Stimulated activated CD8-positive, alpha-beta memory T cell treated with anti-CD3 and anti-CD28 coated beads, Interleukin-15, amount 100 ng/mL, for 1 hour (primary cell): ENCODE measurements around the gene OGFOD3.
"Not testable (repeated sequence)": the region's sequence is repeated elsewhere in the genome, so short reads cannot be mapped to it uniquely, and the experiment has no call there.

Experiments
- DNase-seq: peaks from one replicate; pipeline ENCODE4 v3.0.0-alpha.2; 2020; ENCODE audit warnings: low read depth

Gene OGFOD3

DNA sequence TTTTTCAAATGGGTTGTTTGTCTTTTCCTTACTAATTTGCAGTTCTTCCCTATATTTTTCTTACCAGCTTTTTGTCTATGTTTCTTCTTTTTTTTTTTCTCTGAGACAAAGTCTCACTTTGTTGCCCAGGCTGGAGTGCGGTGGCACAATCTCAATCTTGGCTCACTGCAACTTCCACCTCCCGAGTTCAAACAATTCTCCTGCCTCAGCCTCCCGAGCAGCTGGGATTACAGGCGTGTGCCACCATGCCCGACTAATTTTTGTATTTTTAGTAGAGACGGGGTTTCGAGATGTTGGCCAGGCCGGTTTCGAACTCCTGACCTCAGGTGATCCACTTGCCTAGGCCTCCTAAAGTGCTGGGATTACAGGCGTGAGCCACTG, 45.3 kb downstream of the OGFOD3 start:
- not testable (repeated sequence) for DNase-seq

DNA sequence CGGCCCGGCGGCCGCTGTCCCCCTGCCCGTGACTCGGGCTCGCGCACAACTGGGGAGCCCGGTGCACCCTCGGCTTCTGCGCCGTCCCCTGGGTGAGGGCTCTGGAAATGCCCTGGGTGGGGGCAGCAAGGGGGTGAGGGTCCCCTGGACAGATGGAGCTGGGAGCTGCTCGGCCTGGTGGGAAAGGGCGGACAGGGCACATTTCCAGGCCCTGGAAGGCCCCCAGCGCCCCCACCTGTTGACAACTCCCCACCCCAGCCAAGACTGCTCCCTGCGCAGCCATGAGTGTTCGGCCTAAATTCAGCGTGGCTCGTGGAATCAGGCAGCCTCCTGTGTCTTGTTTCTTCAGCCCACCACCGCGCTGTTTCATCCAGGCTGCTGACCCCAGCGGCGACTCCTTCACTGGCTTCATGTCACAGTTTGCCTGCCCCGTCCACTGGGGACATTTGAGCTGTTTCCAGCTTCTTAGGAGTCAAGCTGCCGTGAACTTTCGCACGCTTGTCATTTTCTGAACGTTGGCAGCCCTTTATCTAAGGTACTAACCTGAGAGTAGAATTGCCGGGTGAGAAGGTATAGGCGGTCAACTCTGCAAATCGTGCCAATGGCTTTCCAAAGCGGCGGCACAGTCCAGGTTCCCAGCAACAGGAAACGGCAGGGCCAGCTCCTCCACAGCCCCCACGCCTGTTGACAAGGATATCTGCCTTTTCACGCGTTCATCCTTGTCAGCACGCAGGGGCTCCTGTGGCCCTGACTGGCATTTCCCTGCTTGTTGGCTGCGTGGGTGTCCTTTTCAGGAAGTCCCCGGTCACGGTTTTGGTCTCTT, 45.9 kb downstream of the OGFOD3 start:
- no peak for DNase-seq

DNA sequence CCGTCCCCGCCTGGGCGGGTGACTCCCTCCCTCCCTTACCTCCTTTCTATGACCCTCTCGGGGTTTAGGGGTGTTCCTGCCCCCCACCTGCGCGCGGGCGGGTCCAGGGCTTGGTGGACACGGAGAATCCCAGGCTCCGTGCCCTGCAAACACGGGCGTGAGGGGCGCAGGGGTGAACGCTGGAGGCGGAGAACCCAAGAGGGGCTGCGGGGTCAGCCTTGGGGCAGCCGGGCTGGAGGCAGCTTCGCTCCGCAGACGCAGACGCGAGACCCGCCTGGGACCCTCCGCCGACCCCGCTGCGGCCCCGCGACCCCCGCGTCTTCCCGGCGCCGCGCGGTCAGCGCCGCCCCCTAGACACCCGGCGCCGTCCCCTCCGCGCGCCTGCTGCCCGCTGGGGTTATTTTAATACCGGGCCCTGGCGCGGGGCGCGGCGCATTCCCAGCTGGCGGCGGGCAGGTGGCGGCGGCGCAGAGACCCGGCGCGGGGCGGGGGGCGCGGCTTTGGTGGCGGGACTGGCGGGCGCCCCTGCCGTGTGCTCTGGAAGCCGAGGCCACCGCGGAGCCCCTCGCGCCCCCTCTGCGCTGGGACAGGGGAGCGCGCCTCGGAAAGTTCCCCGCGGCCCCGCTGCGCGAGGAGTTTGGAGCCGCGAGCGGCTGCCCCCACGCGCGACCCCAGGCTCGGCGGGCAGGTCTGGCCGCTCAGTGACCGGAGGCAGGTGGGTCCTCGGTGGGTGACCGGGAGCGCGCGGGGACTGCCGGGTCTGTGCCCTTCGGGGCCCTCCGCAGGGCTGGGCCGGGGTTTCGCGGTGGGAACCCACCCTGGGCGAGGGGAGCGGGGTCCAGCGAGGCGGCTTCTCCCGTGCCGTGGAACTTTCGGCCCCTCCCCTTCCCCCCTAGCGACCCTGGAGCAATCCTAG, 46.8 kb downstream of the OGFOD3 start, which contains the start of gene UTS2R:
UTS2R (plus strand) TSS at position 433 of the 916 bp plus-strand sequence. CDS start 2,560 bp downstream, outside the sequence.
- DNase-seq: no peak

DNA sequence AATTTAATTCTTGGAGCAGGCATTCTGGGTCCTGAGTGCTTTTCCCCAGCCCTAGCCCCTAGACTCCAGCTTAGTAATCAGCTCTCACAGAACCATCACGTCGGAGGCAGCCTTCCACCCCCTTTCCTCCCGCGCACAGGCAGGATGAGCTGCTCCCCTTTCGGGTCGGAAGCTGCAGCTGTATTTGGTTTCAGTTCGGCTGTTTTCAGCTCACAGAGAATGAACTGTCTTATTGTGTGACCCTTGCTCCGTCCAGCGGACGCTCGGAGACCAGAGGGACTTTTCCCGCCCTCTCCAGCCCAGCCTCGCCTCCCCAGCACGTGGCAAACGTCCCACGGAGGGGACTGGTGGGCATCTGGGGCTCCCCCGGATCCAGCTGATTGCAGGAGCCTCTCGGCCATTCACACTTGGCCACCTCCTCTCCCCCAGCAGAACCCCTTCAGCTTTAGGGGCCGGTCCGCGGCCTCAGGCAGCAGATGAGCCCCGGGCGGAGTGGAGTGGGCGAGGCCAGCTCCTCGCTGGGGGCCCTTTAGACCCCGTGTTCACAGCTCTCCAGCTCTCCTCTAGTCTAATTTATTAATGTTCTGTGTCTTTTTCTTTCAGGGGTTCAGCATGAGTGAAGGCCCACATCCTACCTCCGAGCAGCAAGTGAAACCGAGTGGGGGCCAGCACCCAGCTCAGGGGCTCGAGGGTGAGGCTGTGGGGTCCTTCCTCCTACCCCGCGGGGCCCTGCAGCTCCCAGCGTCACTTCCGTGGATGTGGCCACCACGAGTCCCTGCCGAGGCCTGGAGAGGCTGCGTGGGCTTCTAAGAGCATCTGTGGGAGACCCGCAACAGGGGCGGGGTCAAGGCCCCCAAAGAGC, 47.7 kb downstream of the OGFOD3 start:
- DNase-seq: no peak

DNA sequence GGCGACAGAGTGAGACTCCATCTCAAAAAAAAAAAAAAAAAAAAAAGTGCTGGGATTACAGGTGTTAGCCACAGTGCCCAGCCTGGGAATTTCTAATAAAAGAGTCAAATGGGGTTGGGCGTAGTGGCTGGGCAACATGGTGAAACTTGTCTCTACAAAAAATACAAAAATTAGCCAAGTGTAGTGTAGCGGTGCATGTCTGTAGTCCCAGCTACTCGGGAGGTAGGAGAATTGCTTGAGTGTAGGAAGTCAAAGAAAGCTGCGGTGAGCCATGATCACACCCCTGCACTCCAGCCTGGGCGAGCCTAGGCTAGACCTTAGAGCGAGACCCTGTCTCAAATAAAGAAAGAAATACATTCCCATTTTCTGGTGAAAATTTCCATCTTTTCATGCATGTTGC, 49.2 kb downstream of the OGFOD3 start:
- DNase-seq: no peak

DNA sequence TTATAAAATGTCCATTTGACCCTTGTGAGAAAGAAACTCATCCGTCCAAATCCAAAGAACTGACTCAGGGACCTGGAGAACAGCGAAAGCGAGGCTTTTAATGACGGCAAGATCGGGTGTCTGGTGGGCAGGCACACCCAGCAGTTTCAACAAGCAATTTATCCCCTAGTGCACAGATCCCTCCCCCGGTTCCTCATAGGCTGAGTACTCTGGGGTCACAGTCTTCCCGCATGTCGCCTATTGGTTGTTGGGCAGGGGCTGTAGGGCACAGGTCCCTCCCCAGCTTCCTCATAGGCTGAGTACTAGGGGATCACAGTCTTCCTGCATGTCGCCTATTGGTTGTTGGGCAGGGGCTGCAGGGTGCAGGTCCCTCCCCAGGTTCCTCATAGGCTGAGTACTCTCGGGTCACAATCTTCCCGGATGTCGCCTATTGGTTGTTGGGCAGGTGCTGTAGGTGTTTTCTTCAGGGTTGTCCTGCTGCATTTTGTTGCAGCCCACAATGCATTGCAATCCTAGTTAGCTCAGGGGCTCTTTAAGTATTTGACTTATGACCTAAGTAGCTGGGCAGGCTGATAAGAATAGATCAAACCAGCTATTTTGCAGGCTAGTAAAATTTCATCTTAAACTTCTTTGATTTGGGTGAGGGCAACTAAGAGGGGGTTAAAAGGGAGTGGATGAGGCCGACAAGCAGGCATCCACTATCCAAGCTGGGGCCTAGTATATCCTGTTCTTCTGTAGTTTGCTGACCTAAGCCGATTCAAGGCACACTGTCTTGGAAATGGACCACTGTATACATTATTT, 50.5 kb downstream of the OGFOD3 start:
- no peak for DNase-seq

DNA sequence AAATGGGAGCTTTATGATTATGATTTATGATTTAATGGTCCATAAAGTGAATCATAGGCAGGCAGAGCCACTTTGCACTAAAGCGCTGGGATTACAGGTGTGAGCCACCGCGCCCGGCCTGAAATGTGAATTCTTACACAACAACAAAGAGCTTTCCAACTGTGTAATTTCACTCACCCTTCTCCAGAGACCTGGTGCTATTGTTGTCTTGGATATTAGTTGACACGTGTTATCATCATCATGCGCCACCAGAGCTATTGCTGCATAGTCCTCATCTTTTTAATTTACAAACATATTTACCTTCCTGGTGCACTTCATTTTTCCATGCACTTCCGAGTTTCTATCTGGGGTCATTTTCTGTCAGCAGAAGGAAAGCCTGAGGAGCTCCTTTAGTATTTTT, 51.6 kb downstream of the OGFOD3 start:
- DNase-seq: no peak

DNA sequence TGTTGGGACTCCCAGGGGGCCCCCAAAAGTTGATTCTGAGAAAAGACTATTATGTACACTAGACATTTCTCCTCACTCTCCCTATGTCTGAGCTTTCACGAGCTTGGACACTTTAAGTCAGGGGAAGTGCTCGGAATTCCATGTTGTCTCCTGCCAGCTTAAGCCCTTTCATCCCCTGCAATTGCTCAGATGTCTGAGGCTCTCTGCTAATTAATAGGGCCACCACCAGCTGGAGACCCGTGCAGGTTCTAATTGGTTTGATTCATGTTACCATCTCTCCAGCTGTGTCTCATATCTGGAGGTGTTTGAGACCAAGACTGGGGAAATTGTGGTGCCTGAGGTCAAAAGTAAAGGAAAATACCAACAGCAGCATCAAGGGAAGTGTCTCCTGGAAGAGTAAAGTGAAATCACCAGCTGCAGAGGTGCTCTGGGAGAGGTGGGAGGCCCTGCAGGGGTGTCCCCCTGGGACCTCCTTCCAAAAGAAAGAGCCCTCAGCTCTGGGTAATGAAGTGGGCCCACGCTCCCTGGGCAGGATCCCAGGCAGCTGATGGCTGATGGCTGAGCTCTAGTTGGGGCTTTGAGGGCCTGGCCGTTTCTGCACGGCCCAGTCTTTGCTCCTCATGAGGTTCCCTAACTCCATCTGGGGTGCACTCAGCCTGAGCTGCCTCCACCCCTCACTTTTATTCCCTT, 52.6 kb downstream of the OGFOD3 start:
- no peak for DNase-seq

DNA sequence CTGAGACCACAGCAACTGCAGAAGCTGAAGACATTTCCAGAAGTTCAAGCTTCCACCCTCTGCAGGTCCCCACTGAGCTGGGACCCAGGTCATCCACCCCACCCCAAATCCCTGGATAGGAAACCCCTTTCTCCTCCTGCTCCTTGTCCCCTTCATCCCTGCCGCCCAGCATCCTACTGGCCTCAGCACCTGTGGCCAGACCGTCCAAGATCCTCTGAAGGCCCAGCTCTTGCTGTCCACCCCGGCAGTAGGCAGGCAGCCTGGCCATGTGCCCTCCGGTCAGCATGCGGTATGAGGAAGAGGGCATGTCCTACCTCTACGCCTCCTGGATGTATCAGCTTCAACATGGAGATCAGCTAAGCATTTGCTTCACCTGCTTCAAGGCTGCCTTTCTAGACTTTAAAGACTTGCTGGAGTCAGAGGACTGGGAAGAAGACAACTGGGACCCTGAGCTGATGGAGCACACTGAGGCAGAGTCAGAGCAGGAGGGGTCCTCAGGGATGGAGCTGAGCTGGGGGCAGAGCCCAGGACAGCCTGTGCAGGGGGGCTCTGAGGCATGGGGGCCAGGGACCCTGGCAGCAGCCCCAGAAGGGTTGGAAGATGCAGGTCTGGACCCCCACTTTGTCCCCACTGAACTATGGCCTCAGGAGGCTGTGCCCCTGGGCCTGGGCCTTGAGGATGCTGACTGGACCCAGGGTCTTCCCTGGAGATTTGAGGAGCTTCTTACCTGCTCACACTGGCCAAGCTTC, 56.3 kb downstream of the OGFOD3 start:
- DNase-seq: no peak

DNA sequence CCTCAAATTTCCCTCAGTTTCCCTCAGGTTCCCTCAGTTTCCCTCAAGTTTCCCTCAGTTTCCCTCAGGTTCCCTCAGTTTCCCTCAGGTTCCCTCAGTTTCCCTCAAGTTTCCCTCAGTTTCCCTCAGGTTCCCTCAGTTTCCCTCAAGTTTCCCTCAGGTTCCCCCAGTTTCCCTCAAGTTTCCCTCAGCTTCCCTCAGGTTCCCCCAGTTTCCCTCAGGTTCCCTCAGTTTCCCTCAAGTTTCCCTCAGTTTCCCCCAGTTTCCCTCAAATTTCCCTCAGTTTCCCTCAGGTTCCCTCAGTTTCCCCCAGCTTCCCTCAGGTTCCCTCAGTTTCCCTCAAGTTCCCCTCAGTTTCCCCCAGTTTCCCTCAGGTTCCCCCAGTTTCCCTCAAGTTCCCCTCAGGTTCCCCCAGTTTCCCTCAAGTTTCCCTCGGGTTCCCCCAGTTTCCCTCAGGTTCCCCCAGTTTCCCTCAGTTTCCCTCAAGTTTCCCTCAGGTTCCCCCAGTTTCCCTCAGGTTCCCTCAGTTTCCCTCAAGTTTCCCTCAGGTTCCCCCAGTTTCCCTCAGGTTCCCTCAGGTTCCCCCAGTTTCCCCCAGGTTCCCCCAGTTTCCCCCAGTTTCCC, 58.8 kb downstream of the OGFOD3 start:
- DNase-seq: not testable (repeated sequence)

DNA sequence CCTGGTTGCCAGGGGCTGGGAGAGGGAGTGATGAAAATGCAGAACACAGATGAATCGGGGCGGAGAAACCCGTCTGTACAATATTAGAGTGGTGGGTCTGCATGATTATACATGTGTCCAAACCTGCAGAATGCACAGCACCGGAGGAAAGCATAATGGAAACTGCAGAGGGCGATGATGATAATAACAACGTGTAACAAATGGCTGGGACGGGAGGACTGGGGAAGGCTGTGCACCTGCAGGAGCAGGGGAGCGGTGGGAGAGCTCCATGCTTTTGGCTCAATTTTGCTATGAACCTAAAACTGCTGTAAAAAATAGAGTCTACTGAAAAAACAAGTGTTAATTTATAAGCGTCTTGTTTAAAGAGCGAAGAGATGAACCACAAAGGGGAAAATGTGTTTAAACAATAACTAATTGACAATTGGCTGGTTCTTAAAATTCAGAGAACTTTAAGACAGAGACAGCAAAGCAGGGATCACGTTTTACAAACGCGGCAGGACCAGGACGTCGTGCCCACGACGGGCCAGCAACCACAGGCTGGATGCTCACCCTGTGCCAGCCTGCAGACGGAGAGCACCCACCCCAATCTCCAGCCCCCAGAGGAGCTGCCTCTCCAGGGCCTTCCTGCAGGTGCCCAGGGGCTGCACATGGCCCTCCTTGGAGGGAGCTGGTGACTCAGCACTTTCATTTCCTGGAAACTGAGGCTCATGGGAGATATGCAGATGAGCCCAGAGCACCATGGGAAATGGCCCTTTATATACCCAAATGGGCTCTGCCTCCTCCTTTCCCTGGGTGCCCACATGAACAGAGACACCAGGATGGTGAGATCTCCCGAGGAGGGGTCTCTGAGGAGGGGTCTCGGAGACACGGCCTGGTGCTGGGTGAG, 59.7 kb downstream of the OGFOD3 start, which contains the start of gene TEX19:
TEX19 (plus strand) TSS at position 783 of the 886 bp plus-strand sequence. CDS start 2,904 bp downstream, outside the sequence.
- DNase-seq: no peak

DNA sequence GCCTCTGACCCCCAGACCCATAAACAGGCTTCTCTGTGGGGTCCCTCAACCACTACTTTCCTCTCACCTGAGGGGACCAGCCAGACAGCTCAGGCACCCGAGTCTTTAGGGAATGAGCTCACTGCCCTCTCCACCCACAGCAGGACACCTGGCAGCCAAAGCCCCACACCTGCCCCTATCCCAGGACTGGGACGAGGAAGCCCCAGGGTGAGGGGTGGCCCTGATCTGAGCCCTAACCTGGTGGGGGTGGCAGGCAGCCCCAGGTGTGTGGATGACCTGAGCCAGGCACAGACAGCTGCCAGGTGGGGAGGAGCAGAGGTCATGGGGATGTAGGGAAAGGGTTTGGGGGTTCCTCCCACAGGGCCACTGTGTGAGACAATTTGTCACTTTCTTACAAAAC, 61.0 kb downstream of the OGFOD3 start:
- no peak for DNase-seq

DNA sequence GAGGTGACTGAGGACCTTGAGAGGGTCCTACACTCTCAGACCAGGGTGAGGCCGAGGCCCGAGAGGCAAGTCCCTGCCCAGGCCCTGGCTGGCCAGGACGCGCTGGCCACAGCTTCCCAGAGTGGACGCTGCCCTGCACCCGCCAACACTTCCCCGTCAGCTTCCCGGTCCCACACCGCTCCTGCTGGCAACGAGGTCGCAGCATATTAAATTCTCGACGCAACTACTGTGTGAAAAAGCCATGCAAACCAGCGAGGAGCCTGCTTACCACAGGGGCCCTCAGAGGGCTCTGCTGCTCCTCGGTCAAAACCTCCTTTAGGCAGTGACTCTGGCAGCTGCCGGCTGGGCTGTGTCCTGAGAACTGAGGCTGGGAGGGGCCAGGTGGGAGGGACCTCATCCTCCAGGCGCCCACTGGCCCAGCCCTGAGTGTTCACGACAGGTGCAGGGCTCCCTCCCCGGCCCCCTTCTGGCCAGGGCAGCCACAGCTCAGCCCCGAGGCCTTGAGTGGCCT, 61.5 kb downstream of the OGFOD3 start:
- no peak for DNase-seq

DNA sequence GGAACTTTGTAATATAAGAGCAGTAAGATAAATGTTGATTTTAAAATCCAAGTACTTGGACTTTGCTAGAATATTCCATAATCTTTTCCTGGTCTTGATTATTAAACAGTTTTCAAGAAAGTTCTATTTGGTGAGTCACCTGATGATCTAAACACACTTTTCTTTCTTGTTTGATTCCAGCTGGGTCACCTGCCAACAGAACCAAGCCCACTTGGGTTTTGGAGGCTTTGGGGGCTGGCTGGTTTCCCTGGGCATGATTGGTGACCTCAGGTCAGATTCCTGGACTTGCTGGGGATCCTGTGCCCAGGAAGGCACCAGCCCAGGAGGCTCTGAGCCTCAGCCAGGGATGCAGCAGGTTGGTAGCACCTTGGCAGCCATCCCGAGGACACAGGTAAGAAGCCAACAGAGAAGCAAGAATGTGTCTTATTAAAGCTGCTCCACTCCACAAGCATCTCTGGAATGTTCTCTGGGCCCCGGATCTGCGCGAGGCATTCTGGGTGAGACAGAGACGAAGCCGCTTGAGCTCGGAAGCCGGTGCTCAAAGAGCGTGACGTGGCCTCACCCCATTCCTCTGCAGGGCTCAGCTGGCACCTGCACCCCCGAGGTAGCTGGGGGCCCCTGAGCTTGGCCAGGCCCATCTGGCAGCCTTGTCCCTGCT, 62.5 kb downstream of the OGFOD3 start:
- no peak for DNase-seq

DNA sequence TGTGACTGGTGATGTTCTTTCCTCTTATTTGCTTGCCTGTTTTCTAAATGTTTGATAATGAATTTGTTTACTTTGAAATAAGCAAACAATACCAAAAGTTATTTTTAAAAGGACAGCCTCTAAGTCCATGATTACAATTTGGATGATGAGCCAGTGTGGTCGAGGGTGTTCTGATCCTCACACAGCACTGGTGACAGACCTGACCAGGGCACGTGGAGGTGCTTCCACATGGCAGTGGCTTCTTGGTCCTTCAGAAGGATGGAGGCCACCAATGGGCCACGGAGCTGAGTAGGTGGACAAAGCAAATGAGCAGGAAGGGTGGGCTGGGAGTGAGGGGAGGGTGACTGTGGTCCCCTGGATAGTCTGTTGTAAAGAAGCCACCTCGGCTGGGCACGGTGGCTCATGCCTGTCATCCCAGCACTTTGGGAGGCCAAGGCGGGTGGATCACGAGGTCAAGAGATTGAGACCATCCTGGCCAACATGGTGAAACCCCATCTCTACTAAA, 63.5 kb downstream of the OGFOD3 start:
- no peak for DNase-seq

DNA sequence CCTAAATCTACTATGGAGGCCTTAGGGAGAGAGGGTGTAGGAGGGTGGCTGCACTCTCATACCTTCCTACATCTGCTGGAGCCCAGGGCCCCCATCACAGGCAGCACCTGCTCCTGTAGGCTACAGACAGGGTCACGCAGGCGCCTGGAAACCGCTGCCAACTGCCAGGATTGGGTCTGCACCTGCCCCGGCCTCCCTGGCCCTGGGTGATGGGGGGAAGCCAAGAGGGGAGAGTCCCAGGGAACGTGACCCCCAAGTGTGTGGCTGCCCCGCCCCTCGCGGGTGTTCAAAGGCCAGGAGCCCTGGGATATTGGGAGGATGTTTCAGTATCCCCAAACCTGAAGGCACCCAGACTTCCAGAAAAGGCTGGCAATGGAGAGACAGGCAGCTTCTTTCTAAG, 64.9 kb downstream of the OGFOD3 start:
- no peak for DNase-seq
